Retinal pigment epithelial cell (primary cell): ENCODE results near the gene NR1D1.

Experiments
- DNase-seq: peaks from one replicate; pipeline ENCODE4 v3.0.0-alpha.2; 2010; ENCODE audit warnings: low read depth
- H3K4me3 ChIP-seq: 2 replicates; pipeline ENCODE4 v1.5.1; 2011; ENCODE audit warnings: mild to moderate bottlenecking, low read length, control low read depth, moderate library complexity
- CTCF ChIP-seq: conservative IDR thresholded peaks from 2 replicates; pipeline ENCODE4 v1.5.1; 2011; ENCODE audit warnings: low read depth, low read length, control low read depth, inconsistent platforms

NR1D1 gene

GRCh38 chr17:40129498-40129897 is 29.1 kb upstream of the NR1D1 start:
- H3K4me3 ChIP-seq: no peak overlapping the region
- no peak for TF ChIP-seq CTCF
- DNase-seq: no peak

GRCh38 chr17:40124279-40125141 is 24.1 kb upstream of the NR1D1 start:
- H3K4me3 ChIP-seq: peak overlapping the region; percentile 97
- no peak for DNase-seq
- TF ChIP-seq CTCF: no peak

- DNase-seq: no peak
- TF ChIP-seq CTCF: no peak
- peak overlapping the region; percentile 97 for H3K4me3 ChIP-seq
These were observed 23.4 kb upstream of the NR1D1 start for GRCh38 chr17:40123811-40124114.

- TF ChIP-seq CTCF: no peak
- peak overlapping the region; percentile 97 for H3K4me3 ChIP-seq
- DNase-seq: no peak
These were observed 22.8 kb upstream of the NR1D1 start for GRCh38 chr17:40122999-40123810.

GRCh38 chr17:40122136-40122998 is 22.0 kb upstream of the NR1D1 start:
- TF ChIP-seq CTCF: peak; percentile 15
- no peak for DNase-seq

GRCh38 chr17:40121181-40122135 is 21.1 kb upstream of the NR1D1 start, which contains the start of gene MSL1:
Gene MSL1 (plus strand): TSS chr17:40121971. CDS start chr17:40122613, 642 bp downstream.
- no peak for TF ChIP-seq CTCF
- H3K4me3 ChIP-seq: peak within 1 kb of the TSS; percentile 97
- DNase-seq: no peak

More at GRCh38 chr17:40122136-40122998, 22.0 kb upstream of the NR1D1 start:
- H3K4me3 ChIP-seq: peak overlapping the region; percentile 97
